K562 (cell line): ENCODE measurements around the gene ANTXRL. TPM values are rescaled to one million over a fixed set of nuclear protein-coding genes. Genes with fewer than 3 reads are reported as not detected.

Experiments used
- DIDO1 ChIP-seq: fragments of 450-650 bp; IDR thresholded peaks from 2 replicates; pipeline ENCODE4 v1.6.1; 2016; ENCODE audit warnings: low read depth, missing biosample characterization, missing genetic modification characterization
- ESRRA ChIP-seq: fragments of 450-650 bp; IDR thresholded peaks from 2 replicates; pipeline ENCODE4 v1.6.1; 2014; ENCODE audit warnings: low read depth, mild to moderate bottlenecking, moderate library complexity, borderline replicate concordance
- GABPB1 ChIP-seq: sonication (generic); formaldehyde crosslinking; IDR thresholded peaks from 2 replicates; pipeline ENCODE4 v1.8.0; 2022; ENCODE audit warnings: mild to moderate bottlenecking, missing genetic modification reagents
- POLR2A ChIP-seq: fragments of 450-650 bp; conservative IDR thresholded peaks from 2 replicates; pipeline ENCODE4 v1.6.1; 2016
- TRIM28 ChIP-seq: fragments of 450-650 bp; IDR thresholded peaks from 2 replicates; pipeline ENCODE4 v1.6.1; 2017
- polyA plus RNA-seq, 8 experiments: library from polyadenylated mRNA; depleted of rRNA in 4 of 8; stranded (reverse) in 5 of 8; unstranded in 3 of 8; fragments of >200 nt; fragmentation: Nextera tagmentation in 2 of 8; fragmentation: Illumina TruSeq in 1 of 8; extraction: Ambion mirVana in 2 of 8; extraction: Trizol in 1 of 8; gene quantifications; 2 replicates each; pipeline versions ENCODE4 v1.2.1 to v1.2.3, GENCODE V29; 2011 to 2014; ENCODE audit warnings: inconsistent platforms in 1 of 8, missing spikeins in 1 of 8
- total RNA-seq, 7 experiments: library from RNA; depleted of rRNA in 6 of 7; stranded (reverse); fragments of >200 nt in 6 of 7; fragmentation: Illumina TruSeq in 2 of 7; extraction: Trizol in 2 of 7; gene quantifications; 2 replicates each; pipeline versions ENCODE4 v1.2.1 to v1.2.3, GENCODE V29; 2011 to 2021; ENCODE audit warnings: low replicate concordance in 1 of 7
- TF ChIP-seq, protein P1 (sequence below): fragments of 450-650 bp; IDR thresholded peaks from 2 replicates; pipeline ENCODE4 v1.6.1; 2016; ENCODE audit warnings: mild to moderate bottlenecking, moderate library complexity
- TF ChIP-seq, protein P2 (sequence below), 2 experiments: fragments of 150-350 bp in 1 of 2; IDR thresholded peaks; 2 replicates each; pipeline ENCODE4 v1.6.1; 2012 to 2016; ENCODE audit warnings: low read depth in 2 of 2, low read length in 2 of 2, mild to moderate bottlenecking in 1 of 2, moderate library complexity in 1 of 2
- TF ChIP-seq, protein P3 (sequence below): sonication (generic); formaldehyde crosslinking; IDR thresholded peaks from 2 replicates; pipeline ENCODE4 v1.8.1; 2023; ENCODE audit warnings: mild to moderate bottlenecking, missing genetic modification reagents, moderate library complexity

Gene ANTXRL
- total and polyA plus RNA-seq, 9 of the 15 experiments (the other 6 are each of a cell fraction or from before 2014, with no cell fraction given), result not detected

DNA sequence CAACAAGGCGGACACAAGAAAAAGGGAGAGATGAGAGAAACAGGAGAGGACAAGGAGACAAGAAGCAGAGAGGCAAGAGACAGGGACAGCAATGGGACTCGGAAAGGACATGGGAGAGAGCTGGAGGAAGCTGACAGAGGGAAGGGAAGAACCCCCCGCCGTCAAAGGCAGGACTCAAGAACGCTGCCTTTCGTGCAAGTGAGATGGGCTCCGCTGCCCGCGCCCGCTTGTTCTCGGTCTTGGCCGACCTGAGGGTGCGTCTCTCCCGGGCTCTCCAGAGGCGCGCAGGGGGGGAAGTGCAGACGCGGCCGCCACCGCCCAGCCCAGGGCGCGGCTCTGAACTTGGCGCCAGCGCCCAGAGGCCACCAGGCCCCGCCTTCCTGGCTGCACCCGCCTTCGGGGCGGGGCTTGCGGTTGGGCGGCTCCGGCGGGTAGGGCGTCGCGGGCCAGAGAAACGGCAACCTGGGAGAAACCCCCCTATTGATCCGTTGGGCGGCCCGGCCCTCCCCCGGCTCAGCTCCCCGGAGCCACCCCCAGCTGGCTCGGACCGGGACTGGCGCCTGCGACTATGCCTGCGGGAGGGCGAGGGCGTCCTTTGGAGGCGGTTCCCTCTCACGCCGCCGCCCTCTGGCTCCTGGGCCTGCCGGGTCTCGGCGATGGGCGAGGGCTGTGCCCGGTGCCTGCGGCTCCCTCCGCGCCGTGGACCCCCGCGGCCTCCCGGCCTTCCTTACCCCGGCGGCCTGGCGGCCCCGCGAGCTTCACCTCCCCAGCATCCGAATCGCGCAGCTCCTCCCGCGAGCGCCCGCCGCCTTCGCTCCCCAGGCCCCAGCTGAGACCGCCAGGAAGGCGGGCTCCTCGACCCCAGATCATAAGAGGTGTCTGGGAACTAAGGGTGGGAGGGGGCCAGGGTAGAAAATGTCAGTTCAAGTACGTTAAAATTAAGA lies 2.2 kb upstream of the ANTXRL start (continued):
- TF ChIP-seq, protein P1, sequence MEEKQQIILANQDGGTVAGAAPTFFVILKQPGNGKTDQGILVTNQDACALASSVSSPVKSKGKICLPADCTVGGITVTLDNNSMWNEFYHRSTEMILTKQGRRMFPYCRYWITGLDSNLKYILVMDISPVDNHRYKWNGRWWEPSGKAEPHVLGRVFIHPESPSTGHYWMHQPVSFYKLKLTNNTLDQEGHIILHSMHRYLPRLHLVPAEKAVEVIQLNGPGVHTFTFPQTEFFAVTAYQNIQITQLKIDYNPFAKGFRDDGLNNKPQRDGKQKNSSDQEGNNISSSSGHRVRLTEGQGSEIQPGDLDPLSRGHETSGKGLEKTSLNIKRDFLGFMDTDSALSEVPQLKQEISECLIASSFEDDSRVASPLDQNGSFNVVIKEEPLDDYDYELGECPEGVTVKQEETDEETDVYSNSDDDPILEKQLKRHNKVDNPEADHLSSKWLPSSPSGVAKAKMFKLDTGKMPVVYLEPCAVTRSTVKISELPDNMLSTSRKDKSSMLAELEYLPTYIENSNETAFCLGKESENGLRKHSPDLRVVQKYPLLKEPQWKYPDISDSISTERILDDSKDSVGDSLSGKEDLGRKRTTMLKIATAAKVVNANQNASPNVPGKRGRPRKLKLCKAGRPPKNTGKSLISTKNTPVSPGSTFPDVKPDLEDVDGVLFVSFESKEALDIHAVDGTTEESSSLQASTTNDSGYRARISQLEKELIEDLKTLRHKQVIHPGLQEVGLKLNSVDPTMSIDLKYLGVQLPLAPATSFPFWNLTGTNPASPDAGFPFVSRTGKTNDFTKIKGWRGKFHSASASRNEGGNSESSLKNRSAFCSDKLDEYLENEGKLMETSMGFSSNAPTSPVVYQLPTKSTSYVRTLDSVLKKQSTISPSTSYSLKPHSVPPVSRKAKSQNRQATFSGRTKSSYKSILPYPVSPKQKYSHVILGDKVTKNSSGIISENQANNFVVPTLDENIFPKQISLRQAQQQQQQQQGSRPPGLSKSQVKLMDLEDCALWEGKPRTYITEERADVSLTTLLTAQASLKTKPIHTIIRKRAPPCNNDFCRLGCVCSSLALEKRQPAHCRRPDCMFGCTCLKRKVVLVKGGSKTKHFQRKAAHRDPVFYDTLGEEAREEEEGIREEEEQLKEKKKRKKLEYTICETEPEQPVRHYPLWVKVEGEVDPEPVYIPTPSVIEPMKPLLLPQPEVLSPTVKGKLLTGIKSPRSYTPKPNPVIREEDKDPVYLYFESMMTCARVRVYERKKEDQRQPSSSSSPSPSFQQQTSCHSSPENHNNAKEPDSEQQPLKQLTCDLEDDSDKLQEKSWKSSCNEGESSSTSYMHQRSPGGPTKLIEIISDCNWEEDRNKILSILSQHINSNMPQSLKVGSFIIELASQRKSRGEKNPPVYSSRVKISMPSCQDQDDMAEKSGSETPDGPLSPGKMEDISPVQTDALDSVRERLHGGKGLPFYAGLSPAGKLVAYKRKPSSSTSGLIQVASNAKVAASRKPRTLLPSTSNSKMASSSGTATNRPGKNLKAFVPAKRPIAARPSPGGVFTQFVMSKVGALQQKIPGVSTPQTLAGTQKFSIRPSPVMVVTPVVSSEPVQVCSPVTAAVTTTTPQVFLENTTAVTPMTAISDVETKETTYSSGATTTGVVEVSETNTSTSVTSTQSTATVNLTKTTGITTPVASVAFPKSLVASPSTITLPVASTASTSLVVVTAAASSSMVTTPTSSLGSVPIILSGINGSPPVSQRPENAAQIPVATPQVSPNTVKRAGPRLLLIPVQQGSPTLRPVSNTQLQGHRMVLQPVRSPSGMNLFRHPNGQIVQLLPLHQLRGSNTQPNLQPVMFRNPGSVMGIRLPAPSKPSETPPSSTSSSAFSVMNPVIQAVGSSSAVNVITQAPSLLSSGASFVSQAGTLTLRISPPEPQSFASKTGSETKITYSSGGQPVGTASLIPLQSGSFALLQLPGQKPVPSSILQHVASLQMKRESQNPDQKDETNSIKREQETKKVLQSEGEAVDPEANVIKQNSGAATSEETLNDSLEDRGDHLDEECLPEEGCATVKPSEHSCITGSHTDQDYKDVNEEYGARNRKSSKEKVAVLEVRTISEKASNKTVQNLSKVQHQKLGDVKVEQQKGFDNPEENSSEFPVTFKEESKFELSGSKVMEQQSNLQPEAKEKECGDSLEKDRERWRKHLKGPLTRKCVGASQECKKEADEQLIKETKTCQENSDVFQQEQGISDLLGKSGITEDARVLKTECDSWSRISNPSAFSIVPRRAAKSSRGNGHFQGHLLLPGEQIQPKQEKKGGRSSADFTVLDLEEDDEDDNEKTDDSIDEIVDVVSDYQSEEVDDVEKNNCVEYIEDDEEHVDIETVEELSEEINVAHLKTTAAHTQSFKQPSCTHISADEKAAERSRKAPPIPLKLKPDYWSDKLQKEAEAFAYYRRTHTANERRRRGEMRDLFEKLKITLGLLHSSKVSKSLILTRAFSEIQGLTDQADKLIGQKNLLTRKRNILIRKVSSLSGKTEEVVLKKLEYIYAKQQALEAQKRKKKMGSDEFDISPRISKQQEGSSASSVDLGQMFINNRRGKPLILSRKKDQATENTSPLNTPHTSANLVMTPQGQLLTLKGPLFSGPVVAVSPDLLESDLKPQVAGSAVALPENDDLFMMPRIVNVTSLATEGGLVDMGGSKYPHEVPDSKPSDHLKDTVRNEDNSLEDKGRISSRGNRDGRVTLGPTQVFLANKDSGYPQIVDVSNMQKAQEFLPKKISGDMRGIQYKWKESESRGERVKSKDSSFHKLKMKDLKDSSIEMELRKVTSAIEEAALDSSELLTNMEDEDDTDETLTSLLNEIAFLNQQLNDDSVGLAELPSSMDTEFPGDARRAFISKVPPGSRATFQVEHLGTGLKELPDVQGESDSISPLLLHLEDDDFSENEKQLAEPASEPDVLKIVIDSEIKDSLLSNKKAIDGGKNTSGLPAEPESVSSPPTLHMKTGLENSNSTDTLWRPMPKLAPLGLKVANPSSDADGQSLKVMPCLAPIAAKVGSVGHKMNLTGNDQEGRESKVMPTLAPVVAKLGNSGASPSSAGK, result peak; percentile 45; the same call in 1 of the 2 replicates
- TF ChIP-seq GABPB1 (peak; percentile 52; the same call in 1 of the 2 replicates), DIDO1 (tag) (no peak), TRIM28 (no peak; the same call in 1 of the 2 replicates), ESRRA (peak; percentile 93), POLR2A (peak; percentile 46; the same call in 1 of the 2 replicates)
- TF ChIP-seq, protein P2, sequence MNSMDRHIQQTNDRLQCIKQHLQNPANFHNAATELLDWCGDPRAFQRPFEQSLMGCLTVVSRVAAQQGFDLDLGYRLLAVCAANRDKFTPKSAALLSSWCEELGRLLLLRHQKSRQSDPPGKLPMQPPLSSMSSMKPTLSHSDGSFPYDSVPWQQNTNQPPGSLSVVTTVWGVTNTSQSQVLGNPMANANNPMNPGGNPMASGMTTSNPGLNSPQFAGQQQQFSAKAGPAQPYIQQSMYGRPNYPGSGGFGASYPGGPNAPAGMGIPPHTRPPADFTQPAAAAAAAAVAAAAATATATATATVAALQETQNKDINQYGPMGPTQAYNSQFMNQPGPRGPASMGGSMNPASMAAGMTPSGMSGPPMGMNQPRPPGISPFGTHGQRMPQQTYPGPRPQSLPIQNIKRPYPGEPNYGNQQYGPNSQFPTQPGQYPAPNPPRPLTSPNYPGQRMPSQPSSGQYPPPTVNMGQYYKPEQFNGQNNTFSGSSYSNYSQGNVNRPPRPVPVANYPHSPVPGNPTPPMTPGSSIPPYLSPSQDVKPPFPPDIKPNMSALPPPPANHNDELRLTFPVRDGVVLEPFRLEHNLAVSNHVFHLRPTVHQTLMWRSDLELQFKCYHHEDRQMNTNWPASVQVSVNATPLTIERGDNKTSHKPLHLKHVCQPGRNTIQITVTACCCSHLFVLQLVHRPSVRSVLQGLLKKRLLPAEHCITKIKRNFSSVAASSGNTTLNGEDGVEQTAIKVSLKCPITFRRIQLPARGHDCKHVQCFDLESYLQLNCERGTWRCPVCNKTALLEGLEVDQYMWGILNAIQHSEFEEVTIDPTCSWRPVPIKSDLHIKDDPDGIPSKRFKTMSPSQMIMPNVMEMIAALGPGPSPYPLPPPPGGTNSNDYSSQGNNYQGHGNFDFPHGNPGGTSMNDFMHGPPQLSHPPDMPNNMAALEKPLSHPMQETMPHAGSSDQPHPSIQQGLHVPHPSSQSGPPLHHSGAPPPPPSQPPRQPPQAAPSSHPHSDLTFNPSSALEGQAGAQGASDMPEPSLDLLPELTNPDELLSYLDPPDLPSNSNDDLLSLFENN (IDR thresholded peaks at IDR 0.05; ENCODE audit: low read depth in 2 of 2, low read length in 2 of 2), result 0 out of 4 replicates have a peak, but pooled peaks of 1 of the 2 experiments have one; percentile 8
- TF ChIP-seq, protein P3, sequence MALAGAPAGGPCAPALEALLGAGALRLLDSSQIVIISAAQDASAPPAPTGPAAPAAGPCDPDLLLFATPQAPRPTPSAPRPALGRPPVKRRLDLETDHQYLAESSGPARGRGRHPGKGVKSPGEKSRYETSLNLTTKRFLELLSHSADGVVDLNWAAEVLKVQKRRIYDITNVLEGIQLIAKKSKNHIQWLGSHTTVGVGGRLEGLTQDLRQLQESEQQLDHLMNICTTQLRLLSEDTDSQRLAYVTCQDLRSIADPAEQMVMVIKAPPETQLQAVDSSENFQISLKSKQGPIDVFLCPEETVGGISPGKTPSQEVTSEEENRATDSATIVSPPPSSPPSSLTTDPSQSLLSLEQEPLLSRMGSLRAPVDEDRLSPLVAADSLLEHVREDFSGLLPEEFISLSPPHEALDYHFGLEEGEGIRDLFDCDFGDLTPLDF (CRISPR knock-in tag), result peak; percentile 91; the same call in 1 of the 2 replicates
